GM21576 (cell line): ENCODE results near the gene DNALI1.
"Not testable (repeated sequence)": the region's sequence is repeated elsewhere in the genome, so short reads cannot be mapped to it uniquely, and the experiment has no call there.

Experiments
- ATAC-seq: cut with Tn5 transposase; IDR thresholded peaks from one replicate; pipeline ENCODE4 v1.9.1; 2021; ENCODE audit warnings: mild to moderate bottlenecking, moderate library complexity; ENCODE audit not compliant: unreplicated experiment

Gene DNALI1

DNA sequence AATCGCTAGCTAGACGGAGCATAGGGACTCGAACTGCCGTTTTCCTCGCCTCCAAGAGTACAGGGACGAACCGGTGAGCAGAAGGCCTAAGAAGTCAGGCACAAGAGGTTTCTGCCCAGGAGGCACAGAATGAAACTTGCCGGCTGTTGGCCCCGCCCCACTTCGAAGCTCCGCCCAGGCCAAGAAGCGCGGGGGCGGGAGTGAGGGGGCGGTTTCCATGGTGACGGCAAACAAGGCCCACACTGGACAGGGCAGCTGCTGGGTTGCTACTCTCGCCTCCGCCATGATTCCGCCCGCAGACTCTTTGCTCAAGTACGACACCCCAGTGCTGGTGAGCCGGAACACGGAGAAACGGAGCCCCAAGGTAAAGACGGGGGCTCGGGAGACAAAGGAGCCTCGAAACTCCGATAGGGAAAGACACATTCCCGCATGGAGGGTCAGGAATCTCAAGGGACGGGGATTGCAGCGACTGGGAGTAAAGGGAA, at the start of gene DNALI1:
TSS of gene DNALI1 (plus strand) at position 229 of the 485 bp plus-strand sequence. CDS start at position 284, 55 bp downstream.
- ATAC-seq = no peak

DNA sequence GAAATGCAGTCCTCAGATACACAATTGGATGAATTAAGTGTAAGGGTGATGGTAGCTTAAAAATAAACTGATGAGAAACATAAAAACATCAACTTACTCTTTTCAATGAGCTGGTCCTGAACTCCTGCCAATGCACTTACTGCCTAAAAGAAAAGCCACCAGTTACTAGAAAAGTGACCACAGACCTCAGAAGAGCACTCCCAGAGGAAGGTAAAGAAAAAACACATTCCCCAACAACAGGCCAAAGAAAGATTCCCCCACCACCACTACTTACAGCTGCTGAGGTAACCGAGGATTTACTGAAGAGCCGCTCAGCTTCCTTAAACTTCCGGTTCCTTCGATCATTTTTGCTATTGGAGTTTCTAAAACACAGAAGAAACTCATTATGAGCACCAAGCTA, 47.6 kb upstream of the DNALI1 start:
- ATAC-seq = no peak

- no peak for ATAC-seq
These were observed 42.9 kb upstream of the DNALI1 start for GRCh38 chr1:37513795-37514349.

- ATAC-seq = peak; percentile 65
These were observed 42.2 kb upstream of the DNALI1 start, which contains the start of gene MEAF6 for GRCh38 chr1:37514350-37515184. TSS of gene MEAF6 (minus strand) at chr1:37514766. CDS start at chr1:37514746, 20 bp downstream.

DNA sequence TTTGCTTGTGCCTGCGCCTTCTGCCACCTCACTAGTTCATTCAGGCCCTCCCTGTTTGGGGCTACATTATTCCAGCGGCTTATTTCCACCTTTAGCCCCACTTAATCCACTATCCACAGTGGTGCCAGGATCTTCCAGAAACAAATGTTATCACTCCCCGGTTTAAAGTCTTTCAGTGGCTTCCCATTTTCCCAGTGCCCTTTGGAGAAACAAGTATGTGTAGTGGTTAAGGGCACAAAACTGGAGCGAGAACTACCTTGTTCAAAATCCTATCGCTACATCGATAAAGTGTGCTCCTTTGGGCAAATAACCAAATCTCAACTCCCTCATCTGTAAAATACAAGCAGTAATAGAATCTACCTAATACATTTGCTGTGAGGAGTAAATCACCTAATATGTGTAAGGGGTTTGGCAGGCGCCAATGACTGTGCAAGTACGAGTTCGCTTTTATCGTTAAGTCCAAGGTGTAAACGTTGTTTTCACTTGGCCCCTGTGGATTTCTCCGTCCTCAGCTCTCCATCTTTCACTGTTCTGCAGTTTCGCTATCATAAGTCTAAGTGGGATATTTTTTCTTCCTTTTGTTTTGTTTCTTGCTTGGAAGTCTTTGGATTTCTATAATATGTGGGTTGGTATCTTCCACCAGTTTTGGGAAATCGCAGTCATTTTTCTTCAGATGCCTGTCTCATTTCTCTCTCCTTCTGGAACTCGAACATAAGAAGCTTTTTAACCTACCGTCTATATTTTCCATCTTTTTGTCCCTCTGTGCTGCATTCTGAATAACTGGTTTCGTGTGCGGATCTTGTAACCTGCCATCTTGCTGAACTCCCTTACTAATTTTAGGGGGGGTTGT, 41.3 kb upstream of the DNALI1 start:
- no peak for ATAC-seq

GRCh38 chr1:37517569-37517968, 39.2 kb upstream of the DNALI1 start:
- no peak for ATAC-seq

DNA sequence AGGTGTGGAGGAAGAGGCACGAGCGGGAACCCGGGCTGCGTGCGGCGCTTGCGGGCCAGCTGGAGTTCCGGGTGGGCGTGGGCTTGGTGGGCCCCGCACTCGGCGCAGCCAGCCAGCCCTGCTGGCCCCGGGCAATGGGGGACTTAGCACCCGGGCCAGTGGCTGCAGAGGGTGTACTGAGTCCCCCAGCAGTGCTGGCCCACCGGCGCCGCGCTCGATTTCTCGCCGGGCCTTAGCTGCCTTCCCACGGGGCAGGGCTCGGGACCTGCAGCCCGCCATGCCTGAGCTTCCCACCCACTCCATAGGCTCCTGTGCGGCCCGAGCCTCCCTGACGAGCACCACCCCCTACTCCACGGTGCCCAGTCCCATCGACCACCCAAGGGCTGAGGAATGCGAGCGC, 38.5 kb upstream of the DNALI1 start:
- ATAC-seq = not testable (repeated sequence)

- not testable (repeated sequence) for ATAC-seq
These were observed 37.8 kb upstream of the DNALI1 start for GRCh38 chr1:37518929-37519328.

GRCh38 chr1:37519613-37520012, 37.1 kb upstream of the DNALI1 start:
- ATAC-seq = no peak

DNA sequence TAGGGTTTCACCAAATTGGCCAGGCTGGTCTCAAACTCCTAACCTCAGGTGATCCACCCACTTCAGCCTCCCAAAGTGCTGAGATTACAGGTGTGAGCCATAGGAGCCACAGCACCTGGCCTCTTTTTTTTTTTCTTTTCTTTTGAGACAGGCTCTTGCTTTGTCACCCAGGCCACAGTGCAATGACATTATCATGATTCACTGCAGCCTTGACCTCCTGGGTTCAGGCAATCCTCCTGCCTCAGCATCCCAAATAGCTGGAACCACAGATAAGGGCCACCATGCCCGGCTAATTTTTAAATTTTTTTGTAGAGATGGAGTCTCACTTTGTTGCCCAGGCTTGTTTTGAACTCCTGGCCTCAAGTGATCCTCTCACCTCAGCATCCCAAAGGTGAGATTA, 26.9 kb upstream of the DNALI1 start:
- not testable (repeated sequence) for ATAC-seq

GRCh38 chr1:37532418-37533156, 24.2 kb upstream of the DNALI1 start:
- not testable (repeated sequence) for ATAC-seq

DNA sequence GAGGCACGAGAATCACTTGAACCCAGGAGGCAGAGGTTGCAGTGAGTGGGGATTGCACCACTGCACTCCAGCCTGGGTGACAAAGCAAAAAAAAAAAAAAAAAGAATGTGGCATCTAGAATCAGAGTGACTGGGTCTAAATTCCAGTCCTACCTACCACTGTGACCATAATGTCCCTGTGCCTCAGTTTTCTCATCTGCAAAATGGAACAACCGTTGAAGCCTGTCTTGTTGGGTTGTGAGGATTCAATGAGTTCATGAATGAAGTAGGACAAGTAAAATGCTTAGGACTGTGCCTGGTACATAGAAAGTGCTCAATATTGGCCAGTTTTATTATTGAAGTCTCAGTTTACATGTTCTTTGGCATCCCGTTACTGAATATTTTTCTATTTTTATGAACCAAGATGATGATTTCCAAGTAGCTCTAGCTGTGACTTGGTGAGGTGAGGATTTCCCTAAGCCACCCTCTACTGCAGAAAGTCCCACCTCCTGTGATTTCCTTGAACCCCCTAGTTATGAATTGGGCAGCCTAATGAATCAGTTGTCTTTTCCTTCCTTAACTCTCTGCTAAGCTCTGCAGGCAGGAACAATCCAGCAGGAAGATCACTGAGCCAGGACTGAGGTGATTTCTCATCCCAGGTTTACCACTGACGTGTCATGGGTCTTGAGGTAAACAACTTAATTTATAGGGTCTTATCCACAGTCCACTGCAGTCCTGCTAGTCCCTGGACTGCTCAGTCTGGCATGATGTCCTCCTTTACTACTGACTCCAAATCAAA, 23.2 kb upstream of the DNALI1 start:
- no peak for ATAC-seq

DNA sequence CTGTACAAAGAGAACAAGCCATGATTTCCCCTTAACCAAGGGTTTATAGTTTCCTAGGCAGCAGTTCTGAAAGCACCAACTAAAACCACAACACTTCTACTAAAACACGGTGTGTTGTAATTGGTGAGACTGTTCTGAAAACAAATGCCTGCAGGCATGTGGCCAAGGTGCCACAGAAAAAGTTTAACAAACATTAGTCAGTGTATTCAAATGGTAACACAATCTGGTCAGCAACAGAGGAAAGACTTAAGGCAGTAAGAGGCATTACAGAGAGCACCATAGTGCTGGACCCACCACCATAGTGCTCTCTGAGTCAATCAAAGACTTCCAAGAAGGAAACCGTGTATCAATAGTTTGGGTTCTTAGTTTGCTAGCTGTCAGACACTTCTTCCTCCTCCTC, 19.4 kb upstream of the DNALI1 start:
- no peak for ATAC-seq

DNA sequence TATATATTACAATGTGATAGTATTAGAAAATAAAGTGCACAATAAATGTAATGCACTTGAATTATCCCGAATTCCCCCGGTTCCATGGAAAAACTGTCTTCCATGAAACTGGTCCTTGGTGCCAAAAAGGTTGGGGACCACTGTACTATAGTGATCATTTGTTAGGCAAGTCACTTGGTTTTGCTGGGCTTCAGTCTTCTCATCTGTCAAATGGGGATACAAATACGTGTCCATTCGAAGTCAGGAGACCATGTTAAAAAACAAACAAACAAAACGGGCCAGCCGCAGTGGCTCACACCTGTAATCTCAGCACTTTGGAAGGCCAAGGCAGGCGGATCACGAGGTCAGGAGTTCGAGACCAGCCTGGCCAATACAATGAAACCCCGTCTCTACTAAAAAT, 17.6 kb upstream of the DNALI1 start:
- ATAC-seq = not testable (repeated sequence)

GRCh38 chr1:37540036-37540785, 16.5 kb upstream of the DNALI1 start:
- no peak for ATAC-seq

GRCh38 chr1:37544530-37544929, 12.2 kb upstream of the DNALI1 start:
- no peak for ATAC-seq

DNA sequence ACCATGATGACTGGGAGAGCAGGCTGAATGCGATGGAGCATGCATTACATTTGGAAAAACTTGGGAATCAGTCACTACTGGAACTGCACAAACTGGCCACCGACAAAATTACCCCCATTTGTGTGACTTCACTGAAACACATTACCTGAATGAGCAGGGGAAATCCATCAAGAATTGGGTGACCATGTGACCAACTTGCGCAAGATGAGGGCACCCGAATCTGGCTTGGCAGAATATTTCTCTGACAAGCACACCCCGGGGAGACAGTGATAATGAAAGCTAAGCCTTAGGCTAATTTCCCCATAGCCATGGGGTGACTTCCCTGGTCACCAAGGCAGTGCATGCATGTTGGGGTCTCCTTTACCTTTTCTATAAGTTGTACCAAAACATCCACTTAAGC, 11.7 kb upstream of the DNALI1 start:
- ATAC-seq = no peak

DNA sequence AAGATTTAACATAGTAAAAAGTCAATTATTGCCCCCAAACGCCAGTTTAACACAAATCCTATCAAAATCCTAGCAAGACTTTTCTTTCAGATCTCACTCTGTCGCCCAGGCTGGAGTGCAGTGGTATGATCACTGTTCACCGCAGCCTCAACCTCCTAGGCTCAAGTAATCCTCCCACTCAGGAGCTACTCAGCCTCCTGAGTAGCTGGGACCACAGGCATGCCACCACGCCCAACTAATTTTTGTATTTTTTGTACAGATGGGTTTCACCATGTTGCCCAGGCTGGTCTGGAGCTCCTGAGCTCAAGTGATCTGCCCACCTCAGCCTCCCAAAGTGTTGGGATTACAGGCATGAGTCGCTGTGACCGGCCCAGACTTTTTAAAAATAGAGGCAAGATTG, 7.4 kb upstream of the DNALI1 start:
- no peak for ATAC-seq

DNA sequence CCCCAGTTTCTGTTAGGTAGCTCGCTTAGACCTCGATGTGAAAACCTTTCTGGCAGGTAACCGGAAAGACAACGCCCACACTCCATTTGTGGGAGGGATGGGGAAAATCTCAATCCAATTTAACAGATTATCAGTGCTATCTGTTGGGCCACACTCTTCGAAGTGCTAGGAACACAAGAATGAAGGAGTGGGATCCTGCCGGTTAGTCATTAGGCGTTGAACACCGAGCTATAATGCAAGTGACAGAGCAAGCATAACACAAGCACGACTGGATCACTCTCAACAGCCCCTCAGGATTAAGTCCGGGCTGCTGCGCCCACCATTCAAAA, 3.2 kb upstream of the DNALI1 start:
- ATAC-seq = no peak
